Natural killer cell (primary cell): Measurements from ENCODE around the gene CDK14. TPM values are rescaled to one million over a fixed set of nuclear protein-coding genes. Genes with fewer than 3 reads are reported as not detected.

Source experiments
- ATAC-seq, 3 donors: fragments of 150-1000 bp in 2 of 3; fragments of 200-7000 bp in 1 of 3; cut with Tn5 transposase; 1 replicate in 1 of 3; 2 replicates in 2 of 3; pipeline ENCODE4 v1.10.0; 2021; ENCODE audit warnings: mild to moderate bottlenecking in 2 of 3, moderate library complexity in 2 of 3
- DNase-seq, 2 donors: peaks; one replicate each; pipeline versions ENCODE4 v3.0.0 to v3.0.0-alpha.2; 2013 to 2021; ENCODE audit warnings: mixed read lengths in 1 of 2
- H3K27ac ChIP-seq: one replicate; pipeline ENCODE4 v1.5.1; 2013; ENCODE audit warnings: mild to moderate bottlenecking, low read length
- H3K27me3 ChIP-seq: one replicate; pipeline ENCODE4 v1.6.1; 2013; ENCODE audit warnings: low read length; ENCODE audit not compliant: control insufficient read depth, insufficient read depth
- H3K36me3 ChIP-seq: one replicate; pipeline ENCODE4 v1.6.1; 2013; ENCODE audit warnings: low read length; ENCODE audit not compliant: control insufficient read depth, insufficient read depth
- H3K4me1 ChIP-seq: one replicate; pipeline ENCODE4 v1.6.1; 2013; ENCODE audit warnings: low read length; ENCODE audit not compliant: control insufficient read depth, insufficient read depth
- H3K4me3 ChIP-seq: one replicate; pipeline ENCODE4 v1.5.1; 2013; ENCODE audit warnings: low read length
- H3K9me3 ChIP-seq: one replicate; pipeline ENCODE4 v1.6.1; 2013; ENCODE audit warnings: low read length; ENCODE audit not compliant: control insufficient read depth, insufficient read depth
- H3K27ac Mint-ChIP-seq, 2 donors: one replicate each; pipeline ENCODE4 v1.8.0; 2022; ENCODE audit warnings: mild to moderate bottlenecking in 2 of 2, mixed read lengths in 2 of 2, moderate library complexity in 1 of 2
- H3K27me3 Mint-ChIP-seq, 2 donors: one replicate each; pipeline ENCODE4 v1.8.0; 2022; ENCODE audit warnings: low read depth in 2 of 2, mixed read lengths in 2 of 2
- H3K36me3 Mint-ChIP-seq: one replicate; pipeline ENCODE4 v1.8.0; 2022; ENCODE audit warnings: mixed read lengths
- H3K4me1 Mint-ChIP-seq, 2 donors: one replicate each; pipeline ENCODE4 v1.8.0; 2022; ENCODE audit warnings: mixed read lengths in 2 of 2
- H3K4me3 Mint-ChIP-seq: one replicate; pipeline ENCODE4 v1.8.0; 2022; ENCODE audit warnings: mild to moderate bottlenecking, moderate library complexity, mixed read lengths
- H3K9me3 Mint-ChIP-seq, 2 donors: one replicate each; pipeline ENCODE4 v1.8.0; 2022; ENCODE audit warnings: mixed read lengths in 2 of 2
- CTCF ChIP-seq: fragments of 200-600 bp; IDR thresholded peaks from one replicate; pipeline ENCODE4 v1.8.0; 2022; ENCODE audit warnings: antibody characterized with exemption
- WGBS: methylation state at CpG from one replicate; pipeline ENCODE4 v1.1.7; 2013; ENCODE audit warnings: missing lambda C conversion rate; ENCODE audit not compliant: insufficient coverage; 5-methylcytosine and 5-hydroxymethylcytosine counted together
- intact Hi-C: fragments of 100-400 bp; cut with micrococcal nuclease; formaldehyde crosslinking; loops from one replicate; pipeline ENCODE4 v1.14.2; 2022
- total RNA-seq, 4 donors: library from RNA; stranded (reverse); fragments of 120-200 nt in 1 of 4; gene quantifications; one replicate each; pipeline versions ENCODE4 v1.2.3 to v1.2.4, GENCODE V29; 2013 to 2022

CDK14 gene
- total RNA-seq, 3 donors from 2014 or later (not counting 1 experiment from before 2014, with no cell fraction given), result 1.2 to 12.5 (median 1.9) TPM

- Histone ChIP-seq H3K4me1 (no peaks in the 10 kb centered on the region), H3K9me3 (no peaks in the 10 kb centered on the region), H3K27me3 (no peaks in the 10 kb centered on the region), H3K36me3 (no peaks in the 10 kb centered on the region), H3K27ac (no peak overlapping the region), H3K4me3 (no peak overlapping the region)
- intact Hi-C loops, result no loop called here
- WGBS, result 80% methylated on average over 2 of the region's 2 CpGs
- DNase-seq (no peak), ATAC-seq (no peak)
- Mint-ChIP-seq H3K4me3 (no peak overlapping the region), H3K9me3 (peaks cover 3 to 12% of the 10 kb centered on the region in 2 donors), H3K27ac (no peak overlapping the region), H3K27me3 (no peaks in the 10 kb centered on the region), H3K36me3 (no peaks in the 10 kb centered on the region), H3K4me1 (no peaks in the 10 kb centered on the region)
- TF ChIP-seq CTCF, result no peak
These were observed 14.0 kb upstream of the CDK14 start for GRCh38 chr7:90582164-90582563.

DNA sequence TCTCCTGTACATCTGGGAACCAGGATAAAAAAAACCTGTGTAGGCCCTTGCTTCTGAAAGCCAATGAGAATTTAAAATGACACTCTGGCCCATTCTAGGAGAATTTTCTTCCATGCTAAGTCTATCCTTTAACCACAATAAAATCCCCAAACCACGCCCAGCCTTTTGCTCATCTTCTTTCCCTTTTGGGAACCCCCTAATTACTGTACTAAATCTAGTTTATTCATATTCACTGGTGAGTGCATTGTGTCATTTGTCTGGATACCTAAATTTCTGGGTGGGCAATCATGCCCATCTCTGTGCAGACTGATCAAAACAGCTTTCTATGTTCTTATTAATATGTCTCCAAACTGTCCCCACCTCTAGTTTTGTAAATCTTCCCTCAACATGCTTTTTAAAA lies 11.7 kb upstream of the CDK14 start:
- Histone ChIP-seq H3K27me3 (no peaks in the 10 kb centered on the region), H3K4me1 (no peaks in the 10 kb centered on the region), H3K4me3 (no peak overlapping the region), H3K36me3 (no peaks in the 10 kb centered on the region), H3K27ac (no peak overlapping the region), H3K9me3 (no peaks in the 10 kb centered on the region)
- H3K9me3 Mint-ChIP-seq, result peaks cover 3 to 12% of the 10 kb centered on the region in 2 donors
- no peak overlapping the region for H3K4me3 Mint-ChIP-seq
- intact Hi-C loops, result no loop called here
- no peak for ATAC-seq
- 86% methylated on average over 1 of the region's 1 CpG for WGBS
- no peak for DNase-seq
- H3K27me3 Mint-ChIP-seq, result no peaks in the 10 kb centered on the region
- TF ChIP-seq CTCF, result no peak
- no peaks in the 10 kb centered on the region for H3K36me3 Mint-ChIP-seq
- H3K4me1 Mint-ChIP-seq, result no peaks in the 10 kb centered on the region
- no peak overlapping the region for H3K27ac Mint-ChIP-seq

- H3K36me3 Mint-ChIP-seq, result no peaks in the 10 kb centered on the region
- no peaks in the 10 kb centered on the region for H3K27me3 Mint-ChIP-seq
- H3K4me1 ChIP-seq, result no peaks in the 10 kb centered on the region
- H3K27ac Mint-ChIP-seq, result no peak overlapping the region
- intact Hi-C loops, result no loop called here
- H3K4me1 Mint-ChIP-seq, result no peaks in the 10 kb centered on the region
- H3K4me3 Mint-ChIP-seq, result no peak overlapping the region
- no peak overlapping the region for H3K27ac ChIP-seq
- DNase-seq (no peak), ATAC-seq (no peak)
- H3K36me3 ChIP-seq, result no peaks in the 10 kb centered on the region
- H3K9me3 Mint-ChIP-seq, result peaks cover 3 to 12% of the 10 kb centered on the region in 2 donors
- TF ChIP-seq CTCF, result no peak
- 81% methylated on average over 1 of the region's 1 CpG for WGBS
- H3K9me3 ChIP-seq, result no peaks in the 10 kb centered on the region
- H3K27me3 ChIP-seq, result no peaks in the 10 kb centered on the region
- H3K4me3 ChIP-seq, result no peak overlapping the region
These were observed 10.0 kb upstream of the CDK14 start for GRCh38 chr7:90586091-90586490.

DNA sequence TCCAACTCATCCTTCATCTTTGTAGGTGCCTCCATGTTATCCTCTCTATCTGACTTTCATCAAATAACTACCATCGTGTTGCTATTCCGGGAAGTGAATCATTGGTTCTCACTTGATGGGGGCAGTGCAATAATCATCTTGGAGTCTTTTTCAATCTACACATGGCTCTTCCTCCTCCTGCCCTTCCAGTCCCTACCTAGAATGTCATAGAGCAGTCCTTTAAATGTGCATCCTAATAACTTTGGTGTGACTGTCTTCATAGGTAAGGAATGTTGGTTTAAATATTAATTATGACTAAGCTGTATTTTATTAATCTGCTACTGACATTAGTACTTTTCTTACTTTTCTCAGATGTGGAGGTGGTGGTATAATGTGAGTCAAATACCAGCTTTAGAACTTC lies 8.4 kb upstream of the CDK14 start:
- Histone ChIP-seq H3K36me3 (no peaks in the 10 kb centered on the region), H3K4me3 (no peak overlapping the region), H3K27me3 (no peaks in the 10 kb centered on the region), H3K4me1 (no peaks in the 10 kb centered on the region), H3K9me3 (no peaks in the 10 kb centered on the region), H3K27ac (no peak overlapping the region)
- no peak overlapping the region for H3K4me3 Mint-ChIP-seq
- no peaks in the 10 kb centered on the region for H3K27me3 Mint-ChIP-seq
- no peak for DNase-seq
- intact Hi-C loops, result no loop called here
- no peak overlapping the region for H3K27ac Mint-ChIP-seq
- ATAC-seq, result no peak
- no peak for TF ChIP-seq CTCF
- no peaks in the 10 kb centered on the region for H3K36me3 Mint-ChIP-seq
- 100% methylated on average over 2 of the region's 2 CpGs for WGBS
- peaks cover 3 to 12% of the 10 kb centered on the region in 2 donors for H3K9me3 Mint-ChIP-seq
- no peaks in the 10 kb centered on the region for H3K4me1 Mint-ChIP-seq
